T-cell (primary cell): Measurements from ENCODE around the gene HAPLN2. TPM values are rescaled to one million over a fixed set of nuclear protein-coding genes. Genes with fewer than 3 reads are reported as not detected.

Experiments
- ATAC-seq, 4 experiments: fragments of 200-7000 bp in 3 of 4; fragments of 150-1000 bp in 1 of 4; cut with Tn5 transposase; replicated peaks in 1 of 4; 1 replicate in 3 of 4; 2 replicates in 1 of 4; pipeline ENCODE4 v1.10.0; 2021; ENCODE audit warnings: moderate library complexity in 3 of 4, mild to moderate bottlenecking in 2 of 4, moderate number of reproducible peaks in 1 of 4
- CTCF ChIA-PET, 2 donors: fragments of 300-600 bp; sonication (Branson Sonifier 250); formaldehyde crosslinking; loops; one replicate each; lab custom pipeline; 2022; ENCODE audit warnings: antibody characterized with exemption in 2 of 2; lab: Charles Lee
- POLR2A ChIA-PET, 2 donors: fragments of 300-600 bp; sonication (Branson Sonifier 250); formaldehyde crosslinking; loops; one replicate each; lab custom pipeline; 2022; ENCODE audit warnings: antibody characterized with exemption in 2 of 2; lab: Charles Lee
- DNase-seq, 35 experiments: peaks; one replicate each; pipeline versions ENCODE4 v3.0.0 to v3.0.0-alpha.2; 2013 to 2023
- H3K27ac ChIP-seq: one replicate; pipeline ENCODE4 v1.5.1; 2013; ENCODE audit warnings: low read length
- H3K27me3 ChIP-seq, 2 experiments: replicated peaks in 1 of 2; 1 replicate in 1 of 2; 2 replicates in 1 of 2; pipeline versions ENCODE4 v1.6.1 to v1.7.0; 2013; ENCODE audit warnings: low read length in 1 of 2, mixed read lengths in 1 of 2; ENCODE audit not compliant: control insufficient read depth in 2 of 2, insufficient read depth in 2 of 2; ENCODE audit errors: extremely low read depth in 1 of 2
- H3K36me3 ChIP-seq, 2 donors: 1 replicate in 1 of 2; 2 replicates in 1 of 2; pipeline versions ENCODE4 v1.6.1 to v1.7.0; 2013; ENCODE audit warnings: low read length in 1 of 2; ENCODE audit not compliant: control insufficient read depth in 2 of 2, insufficient read depth in 1 of 2; ENCODE audit errors: extremely low read depth in 1 of 2
- H3K4me1 ChIP-seq, 2 experiments: 1 replicate in 1 of 2; 2 replicates in 1 of 2; pipeline versions ENCODE4 v1.6.1 to v1.7.0; 2013; ENCODE audit warnings: low read length in 2 of 2, mixed read lengths in 1 of 2; ENCODE audit not compliant: insufficient read depth in 2 of 2, control insufficient read depth in 1 of 2; ENCODE audit errors: extremely low read depth in 1 of 2
- H3K4me3 ChIP-seq, 2 donors: 1 replicate in 1 of 2; 2 replicates in 1 of 2; pipeline versions ENCODE4 v1.5.1 to v1.7.0; 2013; ENCODE audit warnings: mild to moderate bottlenecking in 2 of 2, low read length in 1 of 2, moderate library complexity in 1 of 2; ENCODE audit not compliant: control insufficient read depth in 1 of 2; ENCODE audit errors: extremely low read depth in 1 of 2
- H3K9me3 ChIP-seq: 2 replicates; pipeline ENCODE4 v1.7.0; 2013
- H3K27ac Mint-ChIP-seq, 2 donors: one replicate each; pipeline ENCODE4 v1.8.0; 2020 to 2021; ENCODE audit warnings: mild to moderate bottlenecking in 2 of 2, mixed read lengths in 2 of 2
- H3K27me3 Mint-ChIP-seq, 2 donors: one replicate each; pipeline ENCODE4 v1.8.0; 2021 to 2022; ENCODE audit warnings: mixed read lengths in 2 of 2
- H3K36me3 Mint-ChIP-seq: one replicate; pipeline ENCODE4 v1.8.0; 2021; ENCODE audit warnings: mixed read lengths
- H3K4me1 Mint-ChIP-seq, 3 donors: one replicate each; pipeline ENCODE4 v1.8.0; 2020 to 2022; ENCODE audit warnings: mixed read lengths in 3 of 3, mild to moderate bottlenecking in 1 of 3
- H3K4me3 Mint-ChIP-seq, 3 donors: one replicate each; pipeline ENCODE4 v1.8.0; 2020 to 2022; ENCODE audit warnings: mild to moderate bottlenecking in 3 of 3, mixed read lengths in 3 of 3, moderate library complexity in 3 of 3
- H3K9me3 Mint-ChIP-seq, 3 donors: one replicate each; pipeline ENCODE4 v1.8.0; 2020 to 2022; ENCODE audit warnings: mixed read lengths in 3 of 3
- WGBS: methylation state at CpG from one replicate; pipeline ENCODE4 v1.1.5; 2013; ENCODE audit warnings: missing lambda C conversion rate; ENCODE audit not compliant: insufficient coverage; 5-methylcytosine and 5-hydroxymethylcytosine counted together
- total RNA-seq, 35 experiments: library from RNA in 6 of 35; stranded (reverse) in 6 of 35; fragments of 120-200 nt in 1 of 35; gene quantifications; one replicate each; pipeline versions ENCODE4 v1.2.1 to v1.2.4 and lab custom pipeline; 2013 to 2026

The HAPLN2 gene
- total RNA-seq, 5 donors from 2014 or later (not counting 1 experiment from before 2014, with no cell fraction given), result 0.33 TPM; not detected in 4

- Histone ChIP-seq H3K4me1 (peaks cover 0 to 18% of the 10 kb centered on the region in 2 experiments), H3K4me3 (no peak overlapping the region), H3K36me3 (no peaks in the 10 kb centered on the region), H3K27me3 (peaks cover 0 to 14% of the 10 kb centered on the region in 2 experiments), H3K27ac (no peak overlapping the region), H3K9me3 (no peaks in the 10 kb centered on the region)
- DNase-seq (no peak), ATAC-seq (no peak)
- Mint-ChIP-seq H3K4me3 (no peak overlapping the region), H3K27ac (no peak overlapping the region), H3K4me1 (peaks cover 14 to 25% (median 18%) of the 10 kb centered on the region in 3 donors), H3K27me3 (peaks cover 12 to 20% of the 10 kb centered on the region in 2 donors), H3K9me3 (no peaks in the 10 kb centered on the region), H3K36me3 (no peaks in the 10 kb centered on the region)
- POLR2A ChIA-PET, result interaction anchor here in 1 of 2 donors (0.7 kb wide), 1 partner anchor 79 kb away, joined by 4 read pairs; no protein-coding TSS in a partner anchor
- WGBS, result 100% methylated on average over 2 of the region's 3 CpGs
- CTCF ChIA-PET, result no interaction called here
Measured at GRCh38 chr1:156577550-156577949, 41.7 kb upstream of the HAPLN2 start.

- Histone ChIP-seq H3K4me3 (no peak overlapping the region), H3K4me1 (peaks cover 3 to 21% of the 10 kb centered on the region in 2 experiments), H3K27me3 (peaks cover 0 to 8% of the 10 kb centered on the region in 2 experiments), H3K36me3 (no peaks in the 10 kb centered on the region), H3K27ac (no peak overlapping the region), H3K9me3 (no peaks in the 10 kb centered on the region)
- Mint-ChIP-seq H3K4me3 (no peak overlapping the region), H3K36me3 (no peaks in the 10 kb centered on the region), H3K9me3 (no peaks in the 10 kb centered on the region), H3K4me1 (peaks cover 14 to 25% (median 16%) of the 10 kb centered on the region in 3 donors), H3K27me3 (peaks cover 7 to 15% of the 10 kb centered on the region in 2 donors), H3K27ac (no peak overlapping the region)
- WGBS, result no CpG with 5 or more reads among the region's 7 CpGs
- ATAC-seq (no peak), DNase-seq (no peak)
- ChIA-PET CTCF (interaction anchor here in 1 of 2 donors (0.7 kb wide), 1 partner anchor 27 kb away, joined by 4 read pairs; no protein-coding TSS in a partner anchor), POLR2A (interaction anchor here in 1 of 2 donors (0.6 kb wide), 1 partner anchor 57 kb away, joined by 3 read pairs; no protein-coding TSS in a partner anchor)
Measured at GRCh38 chr1:156578055-156578454, 41.2 kb upstream of the HAPLN2 start.

- ChIA-PET POLR2A (no interaction called here), CTCF (interaction anchor here (0.6 to 0.7 kb wide), 2 partner anchors 79 to 98 kb away, joined by 6 to 10 read pairs; partner anchors contain the start of gene MEF2D (in 1 of the 2))
- Histone ChIP-seq H3K4me3 (no peak within 1 kb of the TSS), H3K27me3 (peaks cover 0 to 4% of the 10 kb centered on the region in 2 experiments), H3K4me1 (peaks cover 9 to 33% of the 10 kb centered on the region in 2 experiments), H3K36me3 (no peaks in the 10 kb centered on the region), H3K9me3 (no peaks in the 10 kb centered on the region), H3K27ac (no peak within 1 kb of the TSS)
- Mint-ChIP-seq H3K27ac (peak within 1 kb of the TSS in 1 of 2 donors; percentile 52), H3K4me1 (peaks cover 23 to 35% (median 23%) of the 10 kb centered on the region in 3 donors), H3K27me3 (peaks cover 4% of the 10 kb centered on the region in 2 donors), H3K36me3 (no peaks in the 10 kb centered on the region), H3K4me3 (no peak within 1 kb of the TSS), H3K9me3 (no peaks in the 10 kb centered on the region)
- DNase-seq, result no peak
- no peak for ATAC-seq
- 73% methylated on average over 5 of the region's 5 CpGs for WGBS
Measured at GRCh38 chr1:156579472-156579871, 39.7 kb upstream of the HAPLN2 start, which contains the start of gene TTC24. TTC24 (plus strand) TSS chr1:156579723; CDS start chr1:156581365, 1,642 bp downstream.

- Histone ChIP-seq H3K36me3 (peaks cover 3 to 9% of the 10 kb centered on the region in 2 donors), H3K4me3 (peak overlapping the region; percentile 47 to 72), H3K27ac (peak overlapping the region; percentile 78), H3K9me3 (no peaks in the 10 kb centered on the region), H3K4me1 (peaks cover 9 to 33% of the 10 kb centered on the region in 2 experiments), H3K27me3 (no peaks in the 10 kb centered on the region)
- Mint-ChIP-seq H3K4me3 (peak overlapping the region; percentile 81 to 84 (median 83)), H3K27ac (peak overlapping the region; percentile 95 to 98), H3K36me3 (no peaks in the 10 kb centered on the region), H3K27me3 (no peaks in the 10 kb centered on the region), H3K9me3 (no peaks in the 10 kb centered on the region), H3K4me1 (peaks cover 23 to 35% (median 23%) of the 10 kb centered on the region in 3 donors)
- POLR2A ChIA-PET, result interaction anchor here in 1 of 2 donors (0.6 kb wide), 1 partner anchor 11 kb away, joined by 3 read pairs; no protein-coding TSS in a partner anchor
- CTCF ChIA-PET, result interaction anchor here (0.6 to 1.2 kb wide), 5 partner anchors 27 to 196 kb away, joined by 3 to 5 read pairs (median 4); no protein-coding TSS in a partner anchor
- DNase-seq (peak; percentile 22 to 70 (median 44)), ATAC-seq (peak; percentile 86 to 88 (median 86))
- WGBS, result 38% methylated on average over 21 of the region's 21 CpGs
Measured at GRCh38 chr1:156581661-156582387, 37.4 kb upstream of the HAPLN2 start.

GRCh38 chr1:156582388-156583017 is 36.7 kb upstream of the HAPLN2 start:
- 36% methylated on average over 5 of the region's 9 CpGs for WGBS

More at GRCh38 chr1:156582388-156583017, 36.7 kb upstream of the HAPLN2 start:
- no peaks in the 10 kb centered on the region for H3K9me3 Mint-ChIP-seq
- peak overlapping the region; percentile 78 for H3K27ac ChIP-seq
- DNase-seq (peak in 6 of 35 experiments; percentile 8 to 43 (median 18)), ATAC-seq (peak; percentile 14 to 40 (median 30))
- H3K4me3 Mint-ChIP-seq, result peak overlapping the region; percentile 81 to 84 (median 83)
- H3K27me3 Mint-ChIP-seq, result no peaks in the 10 kb centered on the region
- ChIA-PET POLR2A (no interaction called here), CTCF (interaction anchor here (0.6 to 1.2 kb wide), 4 partner anchors 24 to 197 kb away, joined by 4 to 5 read pairs (median 4); no protein-coding TSS in a partner anchor)
- no peaks in the 10 kb centered on the region for H3K36me3 Mint-ChIP-seq
- H3K27me3 ChIP-seq, result no peaks in the 10 kb centered on the region
- H3K4me1 ChIP-seq, result peaks cover 9 to 33% of the 10 kb centered on the region in 2 experiments
- peak overlapping the region; percentile 95 to 98 for H3K27ac Mint-ChIP-seq
- peaks cover 3 to 9% of the 10 kb centered on the region in 2 donors for H3K36me3 ChIP-seq
- H3K4me1 Mint-ChIP-seq, result peaks cover 23 to 35% (median 23%) of the 10 kb centered on the region in 3 donors
- peak overlapping the region; percentile 47 to 72 for H3K4me3 ChIP-seq
- H3K9me3 ChIP-seq, result no peaks in the 10 kb centered on the region
